Gastroesophageal sphincter (tissue), 4 donors: ENCODE data around the gene CACNA1C. TPM values are rescaled to one million over a fixed set of nuclear protein-coding genes. Genes with fewer than 3 reads are reported as not detected.
A peak's percentile ranks its signal among the peaks of the same experiment; 100 is the strongest.

Experiments used
- ATAC-seq: fragments of 150-250 bp; one replicate; pipeline ENCODE4 v1.9.1; 2016; ENCODE audit warnings: mild to moderate bottlenecking, moderate library complexity
- H3K27ac ChIP-seq, 4 donors: fragments of 200-600 bp; sonication (generic) in 3 of 4; 1 replicate in 3 of 4; 2 replicates in 1 of 4; pipeline ENCODE4 v1.5.1; 2016 to 2019
- H3K27me3 ChIP-seq: fragments of 200-600 bp; sonication (generic); one replicate; pipeline ENCODE4 v1.5.1; 2019
- H3K36me3 ChIP-seq, 2 donors: fragments of 200-600 bp; sonication (generic); one replicate each; pipeline ENCODE4 v1.5.1; 2019; ENCODE audit warnings: control low read depth in 1 of 2
- H3K4me1 ChIP-seq, 3 donors: fragments of 200-600 bp; sonication (generic); 1 replicate in 2 of 3; 2 replicates in 1 of 3; pipeline ENCODE4 v1.5.1; 2016 to 2019; ENCODE audit warnings: control low read depth in 2 of 3
- H3K4me3 ChIP-seq, 2 donors: fragments of 200-600 bp; sonication (generic); one replicate each; pipeline ENCODE4 v1.5.1; 2019; ENCODE audit warnings: mild to moderate bottlenecking in 1 of 2, moderate library complexity in 1 of 2
- H3K9me3 ChIP-seq, 3 donors: fragments of 200-600 bp; sonication (generic); one replicate each; pipeline ENCODE4 v1.5.1; 2017 to 2019; ENCODE audit warnings: control low read depth in 2 of 3
- EP300 ChIP-seq: sonication (generic); formaldehyde crosslinking; IDR thresholded peaks from one replicate; pipeline ENCODE4 v1.6.1; 2017; ENCODE audit warnings: antibody characterized with exemption, mild to moderate bottlenecking
- POLR2A ChIP-seq, 2 donors: fragments of 450-650 bp; IDR thresholded peaks; one replicate each; pipeline ENCODE4 v1.6.1; 2017; ENCODE audit warnings: antibody characterized with exemption in 2 of 2, mild to moderate bottlenecking in 2 of 2, moderate library complexity in 1 of 2
- POLR2AphosphoS5 ChIP-seq: sonication (generic); formaldehyde crosslinking; IDR thresholded peaks from one replicate; pipeline ENCODE4 v1.6.1; 2017; ENCODE audit warnings: antibody characterized with exemption
- WGBS, 2 donors: methylation state at CpG; one replicate each; pipeline ENCODE4 v1.1.5; 2018; ENCODE audit warnings: low coverage in 1 of 2; 5-methylcytosine and 5-hydroxymethylcytosine counted together
- total RNA-seq, 4 donors: library from RNA; depleted of rRNA; stranded (reverse); fragments of >200 nt; gene quantifications; one replicate each; pipeline ENCODE4 v1.1.0, GENCODE V29; 2016
- TF ChIP-seq, protein P1 (sequence below), 4 experiments: fragments of 200-600 bp in 2 of 4; fragments of 450-650 bp in 2 of 4; sonication (generic) in 1 of 4; IDR thresholded peaks; one replicate each; pipeline ENCODE4 v1.5.1; 2017 to 2019; ENCODE audit warnings: antibody characterized with exemption in 4 of 4, mild to moderate bottlenecking in 2 of 4, moderate library complexity in 2 of 4

CACNA1C gene
- total RNA-seq, 4 donors from 2014 or later, result 22.9 to 96.2 (median 41.4) TPM

GRCh38 chr12:2259369-2259768, 206.6 kb downstream of the CACNA1C start:
- ATAC-seq, result no peak
- Histone ChIP-seq H3K36me3 (no peaks in the 10 kb centered on the region), H3K27me3 (no peaks in the 10 kb centered on the region), H3K27ac (peak overlapping the region in 1 of 4 donors; percentile 49), H3K9me3 (no peaks in the 10 kb centered on the region), H3K4me3 (no peak overlapping the region), H3K4me1 (peaks cover 0 to 79% (median 10%) of the 10 kb centered on the region in 3 donors)
- WGBS, 2 donors, result 22 to 46% methylated on average over 4 of the region's 4 CpGs
- TF ChIP-seq EP300 (no peak), POLR2AphosphoS5 (no peak), POLR2A (IDR thresholded peaks at IDR 0.05) (no peak)
- TF ChIP-seq, protein P1, sequence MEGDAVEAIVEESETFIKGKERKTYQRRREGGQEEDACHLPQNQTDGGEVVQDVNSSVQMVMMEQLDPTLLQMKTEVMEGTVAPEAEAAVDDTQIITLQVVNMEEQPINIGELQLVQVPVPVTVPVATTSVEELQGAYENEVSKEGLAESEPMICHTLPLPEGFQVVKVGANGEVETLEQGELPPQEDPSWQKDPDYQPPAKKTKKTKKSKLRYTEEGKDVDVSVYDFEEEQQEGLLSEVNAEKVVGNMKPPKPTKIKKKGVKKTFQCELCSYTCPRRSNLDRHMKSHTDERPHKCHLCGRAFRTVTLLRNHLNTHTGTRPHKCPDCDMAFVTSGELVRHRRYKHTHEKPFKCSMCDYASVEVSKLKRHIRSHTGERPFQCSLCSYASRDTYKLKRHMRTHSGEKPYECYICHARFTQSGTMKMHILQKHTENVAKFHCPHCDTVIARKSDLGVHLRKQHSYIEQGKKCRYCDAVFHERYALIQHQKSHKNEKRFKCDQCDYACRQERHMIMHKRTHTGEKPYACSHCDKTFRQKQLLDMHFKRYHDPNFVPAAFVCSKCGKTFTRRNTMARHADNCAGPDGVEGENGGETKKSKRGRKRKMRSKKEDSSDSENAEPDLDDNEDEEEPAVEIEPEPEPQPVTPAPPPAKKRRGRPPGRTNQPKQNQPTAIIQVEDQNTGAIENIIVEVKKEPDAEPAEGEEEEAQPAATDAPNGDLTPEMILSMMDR (IDR thresholded peaks at IDR 0.05), result no peak

DNA sequence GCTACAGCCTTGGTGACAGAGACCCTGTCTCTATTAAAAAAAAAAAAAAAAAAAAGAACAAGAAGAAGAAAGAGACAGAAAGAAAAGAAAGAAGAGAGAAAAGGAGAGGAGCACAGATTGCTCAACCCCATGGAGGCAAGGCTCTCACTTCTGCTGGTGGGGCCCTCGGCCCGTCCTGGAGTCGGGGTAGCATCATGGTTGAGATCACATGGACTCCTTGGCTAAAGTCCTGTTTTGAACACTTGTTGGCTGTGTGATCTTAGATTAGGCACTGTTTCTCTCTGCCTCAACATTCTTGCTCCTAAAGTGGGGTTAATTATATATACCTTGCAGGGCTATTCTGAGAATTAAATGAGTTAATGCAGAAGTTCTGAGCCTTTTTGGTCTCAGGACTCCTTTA, 207.7 kb downstream of the CACNA1C start:
- ATAC-seq, result no peak
- H3K27me3 ChIP-seq, result no peaks in the 10 kb centered on the region
- H3K36me3 ChIP-seq, result no peaks in the 10 kb centered on the region
- 78% methylated on average over 3 of the region's 3 CpGs; no CpG with 5 or more reads in 1 of the 2 donors for WGBS, 2 donors
- peaks cover 4 to 83% (median 19%) of the 10 kb centered on the region in 3 donors for H3K4me1 ChIP-seq
- H3K4me3 ChIP-seq, result no peak overlapping the region
- no peak overlapping the region for H3K27ac ChIP-seq
- no peaks in the 10 kb centered on the region for H3K9me3 ChIP-seq
- TF ChIP-seq POLR2AphosphoS5 (no peak), EP300 (no peak), POLR2A (IDR thresholded peaks at IDR 0.05) (no peak)
- TF ChIP-seq, protein P1 (IDR thresholded peaks at IDR 0.05), result no peak

DNA sequence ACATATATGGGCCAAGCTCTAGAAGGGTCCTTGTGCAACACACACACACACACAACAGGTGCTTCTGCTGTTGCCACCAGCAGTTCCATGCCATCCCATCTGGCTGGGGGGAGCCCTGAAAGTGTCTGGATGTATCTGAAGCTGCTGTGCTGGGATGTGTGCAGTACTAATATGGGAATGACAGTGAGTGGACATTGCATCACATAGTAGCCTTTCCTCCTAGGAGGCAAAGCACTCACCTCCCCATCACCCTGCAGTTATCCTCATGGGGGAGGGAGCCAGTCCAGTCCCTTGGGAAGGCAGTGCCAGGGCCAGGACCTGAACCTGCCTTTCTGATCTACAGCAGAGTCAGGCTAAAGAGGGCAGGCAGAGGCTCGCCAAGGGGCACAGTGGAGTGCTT, 208.9 kb downstream of the CACNA1C start:
- Histone ChIP-seq H3K4me1 (peaks cover 4 to 91% (median 28%) of the 10 kb centered on the region in 3 donors), H3K27ac (no peak overlapping the region), H3K27me3 (no peaks in the 10 kb centered on the region), H3K36me3 (no peaks in the 10 kb centered on the region), H3K4me3 (no peak overlapping the region), H3K9me3 (no peaks in the 10 kb centered on the region)
- WGBS, 2 donors, result 80% methylated on average over 1 of the region's 1 CpG; no CpG with 5 or more reads in 1 of the 2 donors
- no peak for ATAC-seq
- TF ChIP-seq POLR2A (IDR thresholded peaks at IDR 0.05), result no peak
- TF ChIP-seq, protein P1 (IDR thresholded peaks at IDR 0.05), result no peak
- no peak for TF ChIP-seq POLR2AphosphoS5
- no peak for TF ChIP-seq EP300

- H3K36me3 ChIP-seq, result no peaks in the 10 kb centered on the region
- no peaks in the 10 kb centered on the region for H3K9me3 ChIP-seq
- no peak overlapping the region for H3K4me3 ChIP-seq
- no peak overlapping the region for H3K27ac ChIP-seq
- TF ChIP-seq EP300 (no peak), POLR2AphosphoS5 (no peak), POLR2A (IDR thresholded peaks at IDR 0.05) (no peak)
- TF ChIP-seq, protein P1 (IDR thresholded peaks at IDR 0.05), result no peak
- H3K4me1 ChIP-seq, result peaks cover 9 to 91% (median 34%) of the 10 kb centered on the region in 3 donors
- H3K27me3 ChIP-seq, result no peaks in the 10 kb centered on the region
- no peak for ATAC-seq
- 100% methylated on average over 2 of the region's 2 CpGs; no CpG with 5 or more reads in 1 of the 2 donors for WGBS, 2 donors
Observed at GRCh38 chr12:2262449-2262848, 209.7 kb downstream of the CACNA1C start.

- TF ChIP-seq EP300 (no peak), POLR2AphosphoS5 (no peak), POLR2A (IDR thresholded peaks at IDR 0.05) (no peak)
- TF ChIP-seq, protein P1 (IDR thresholded peaks at IDR 0.05), result no peak
- H3K27ac ChIP-seq, result peak overlapping the region in 3 of 4 donors; percentile 82 to 92 (median 85)
Observed at GRCh38 chr12:2263901-2264300, 211.1 kb downstream of the CACNA1C start.

More at GRCh38 chr12:2263901-2264300, 211.1 kb downstream of the CACNA1C start:
- no peaks in the 10 kb centered on the region for H3K36me3 ChIP-seq
- peaks cover 9 to 93% (median 44%) of the 10 kb centered on the region in 3 donors for H3K4me1 ChIP-seq
- H3K9me3 ChIP-seq, result no peaks in the 10 kb centered on the region
- 100% methylated on average over 1 of the region's 4 CpGs; no CpG with 5 or more reads in 1 of the 2 donors for WGBS, 2 donors
- H3K4me3 ChIP-seq, result no peak overlapping the region
- no peak for ATAC-seq
- H3K27me3 ChIP-seq, result no peaks in the 10 kb centered on the region
